AG10803 (cell line): Measurements from ENCODE around the gene ZDHHC24.
"Not testable (repeated sequence)": the region's sequence is repeated elsewhere in the genome, so short reads cannot be mapped to it uniquely, and the experiment has no call there.

Experiments
- DNase-seq: peaks from one replicate; pipeline ENCODE4 v3.0.0; 2010; ENCODE audit warnings: low read depth
- H3K4me3 ChIP-seq: 2 replicates; pipeline ENCODE4 v1.5.1; 2011; ENCODE audit warnings: mild to moderate bottlenecking, low read length, control low read depth
- TF ChIP-seq, protein P1 (sequence below): conservative IDR thresholded peaks from 2 replicates; pipeline ENCODE4 v1.5.1; 2011; ENCODE audit warnings: mild to moderate bottlenecking, low read length, control low read depth, inconsistent platforms

The ZDHHC24 gene

GRCh38 chr11:66548774-66549630 is 3.2 kb upstream of the ZDHHC24 start:
- no peak for DNase-seq
- TF ChIP-seq, protein P1, sequence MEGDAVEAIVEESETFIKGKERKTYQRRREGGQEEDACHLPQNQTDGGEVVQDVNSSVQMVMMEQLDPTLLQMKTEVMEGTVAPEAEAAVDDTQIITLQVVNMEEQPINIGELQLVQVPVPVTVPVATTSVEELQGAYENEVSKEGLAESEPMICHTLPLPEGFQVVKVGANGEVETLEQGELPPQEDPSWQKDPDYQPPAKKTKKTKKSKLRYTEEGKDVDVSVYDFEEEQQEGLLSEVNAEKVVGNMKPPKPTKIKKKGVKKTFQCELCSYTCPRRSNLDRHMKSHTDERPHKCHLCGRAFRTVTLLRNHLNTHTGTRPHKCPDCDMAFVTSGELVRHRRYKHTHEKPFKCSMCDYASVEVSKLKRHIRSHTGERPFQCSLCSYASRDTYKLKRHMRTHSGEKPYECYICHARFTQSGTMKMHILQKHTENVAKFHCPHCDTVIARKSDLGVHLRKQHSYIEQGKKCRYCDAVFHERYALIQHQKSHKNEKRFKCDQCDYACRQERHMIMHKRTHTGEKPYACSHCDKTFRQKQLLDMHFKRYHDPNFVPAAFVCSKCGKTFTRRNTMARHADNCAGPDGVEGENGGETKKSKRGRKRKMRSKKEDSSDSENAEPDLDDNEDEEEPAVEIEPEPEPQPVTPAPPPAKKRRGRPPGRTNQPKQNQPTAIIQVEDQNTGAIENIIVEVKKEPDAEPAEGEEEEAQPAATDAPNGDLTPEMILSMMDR = no peak
- H3K4me3 ChIP-seq = no peak overlapping the region

GRCh38 chr11:66548041-66548440 is 2.2 kb upstream of the ZDHHC24 start:
- TF ChIP-seq, protein P1 = no peak
- H3K4me3 ChIP-seq = no peak overlapping the region
- no peak for DNase-seq

- no peak overlapping the region for H3K4me3 ChIP-seq
- TF ChIP-seq, protein P1 = no peak
- DNase-seq = no peak
These were observed 1.8 kb upstream of the ZDHHC24 start for GRCh38 chr11:66547662-66548009.

- no peak for DNase-seq
- TF ChIP-seq, protein P1 = no peak
These were observed 1.3 kb upstream of the ZDHHC24 start for GRCh38 chr11:66546966-66547661.

GRCh38 chr11:66546368-66546965 is 619 bp upstream of the ZDHHC24 start, which contains the start of gene ACTN3:
Gene ACTN3 (plus strand): TSS chr11:66546903. CDS start chr11:66546938, 35 bp downstream.
- TF ChIP-seq, protein P1 = no peak
- DNase-seq = no peak
- peak within 1 kb of the TSS; percentile 74 for H3K4me3 ChIP-seq

More at GRCh38 chr11:66546966-66547661, 1.3 kb upstream of the ZDHHC24 start:
- no peak overlapping the region for H3K4me3 ChIP-seq

GRCh38 chr11:66544952-66545351 is 896 bp downstream of the ZDHHC24 start:
- peak overlapping the region; percentile 74 for H3K4me3 ChIP-seq
- DNase-seq = not testable (repeated sequence)

DNA sequence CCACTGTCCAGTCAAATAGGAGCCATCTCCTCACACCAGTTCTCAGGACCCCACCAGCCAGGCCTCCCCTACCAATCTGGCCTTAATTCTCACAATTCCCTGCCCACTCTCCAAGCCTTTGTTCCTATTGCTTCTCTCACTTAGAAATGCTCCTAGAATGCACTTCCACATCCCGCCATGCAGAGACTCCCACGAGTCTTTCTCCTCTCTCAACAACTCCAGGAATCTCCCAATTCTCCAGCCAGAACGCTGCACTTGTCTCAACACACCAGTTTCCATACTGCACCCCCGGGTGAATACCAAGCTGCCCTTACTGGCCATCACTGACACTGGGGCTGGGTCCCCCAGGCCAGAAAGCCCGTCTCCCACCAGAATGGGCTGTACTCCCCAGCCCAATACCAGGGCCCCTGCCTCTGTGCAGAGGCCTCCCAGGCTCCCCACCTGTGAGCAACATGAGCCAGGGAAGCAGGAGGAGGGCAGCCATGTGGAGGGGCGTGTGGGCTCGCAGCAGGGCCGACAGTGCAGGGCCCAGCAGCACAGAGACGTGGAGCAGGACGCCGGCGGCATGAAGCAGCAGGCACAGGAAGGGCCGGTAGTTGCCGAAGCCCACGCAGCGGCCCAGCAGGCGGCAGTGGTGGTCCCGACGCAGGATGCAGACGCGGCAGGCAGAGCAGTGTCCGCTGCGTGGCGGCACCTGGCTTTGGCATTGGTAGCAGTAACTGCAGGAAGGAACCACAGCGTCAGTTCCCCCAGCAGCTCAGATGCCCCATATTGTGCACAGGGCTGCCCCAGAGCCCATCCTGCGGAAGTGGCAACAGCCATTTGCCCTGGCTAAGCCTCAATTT is 2.4 kb downstream of the ZDHHC24 start:
- no peak overlapping the region for H3K4me3 ChIP-seq
- DNase-seq = no peak
- TF ChIP-seq, protein P1 = peak; percentile 28
